K562 (cell line): ENCODE data around the gene CYP2W1. TPM values are rescaled to one million over a fixed set of nuclear protein-coding genes. Genes with fewer than 3 reads are reported as not detected.

ENCODE experiments used
- CREB1 ChIP-seq, 2 experiments: sonication (generic) in 1 of 2; formaldehyde crosslinking in 1 of 2; IDR thresholded peaks; 2 replicates each; pipeline versions ENCODE4 v1.6.1 to v1.8.0; 2012 to 2022; ENCODE audit warnings: inconsistent platforms in 1 of 2, mild to moderate bottlenecking in 1 of 2, missing genetic modification reagents in 1 of 2, moderate library complexity in 1 of 2
- CXXC5 ChIP-seq: fragments of 250-450 bp; sonication (Bioruptor Pico); IDR thresholded peaks from 2 replicates; pipeline ENCODE4 v1.8.0; 2022; ENCODE audit warnings: inconsistent platforms, mild to moderate bottlenecking, moderate library complexity
- DIDO1 ChIP-seq: fragments of 450-650 bp; IDR thresholded peaks from 2 replicates; pipeline ENCODE4 v1.6.1; 2016; ENCODE audit warnings: low read depth, missing biosample characterization, missing genetic modification characterization
- JUN ChIP-seq, 2 experiments: sonication (generic) in 1 of 2; formaldehyde crosslinking in 1 of 2; IDR thresholded peaks; 2 replicates each; pipeline versions ENCODE4 v1.6.1 to v1.8.0; 2012 to 2022; ENCODE audit warnings: borderline replicate concordance in 2 of 2, mild to moderate bottlenecking in 2 of 2, improper control_type of control experiment in 1 of 2, low read depth in 1 of 2, low read length in 1 of 2, missing genetic modification reagents in 1 of 2
- NCOA6 ChIP-seq: fragments of 450-650 bp; IDR thresholded peaks from 2 replicates; pipeline ENCODE4 v1.6.1; 2017; ENCODE audit warnings: mild to moderate bottlenecking
- NFIX ChIP-seq: fragments of 250-450 bp; sonication (Bioruptor Pico); IDR thresholded peaks from 2 replicates; pipeline ENCODE4 v1.4.0; 2020; ENCODE audit warnings: low read depth, mild to moderate bottlenecking, moderate library complexity
- NR4A1 ChIP-seq, 2 experiments: fragments of 250-450 bp in 1 of 2; fragments of 450-650 bp in 1 of 2; sonication (Bioruptor Pico) in 1 of 2; IDR thresholded peaks; 2 replicates each; pipeline versions ENCODE4 v1.4.0 to v1.6.1; 2016 to 2020; ENCODE audit warnings: mild to moderate bottlenecking in 2 of 2, missing compliant biosample characterization in 1 of 2, missing genetic modification characterization in 1 of 2, moderate library complexity in 1 of 2
- NUFIP1 ChIP-seq: fragments of 450-650 bp; IDR thresholded peaks from 2 replicates; pipeline ENCODE4 v1.6.1; 2018; ENCODE audit not compliant: partially characterized antibody
- POLR2B ChIP-seq: fragments of 450-650 bp; IDR thresholded peaks from 2 replicates; pipeline ENCODE4 v1.6.1; 2018; ENCODE audit warnings: low read depth; ENCODE audit not compliant: partially characterized antibody
- POLR2G ChIP-seq: fragments of 200-400 bp; formaldehyde crosslinking; IDR thresholded peaks from 2 replicates; pipeline ENCODE4 v1.6.1; 2017; ENCODE audit warnings: low read depth, mild to moderate bottlenecking, antibody characterized with exemption, low read length, moderate library complexity
- SAP30 ChIP-seq: fragments of 200-600 bp; sonication (generic); IDR thresholded peaks from 2 replicates; pipeline ENCODE4 v1.6.1; 2012; ENCODE audit warnings: borderline replicate concordance, low read depth, mild to moderate bottlenecking, moderate library complexity, low read length, control low read depth, inconsistent platforms; ENCODE audit not compliant: insufficient read depth, poor library complexity, severe bottlenecking
- SIN3A ChIP-seq, 2 experiments: fragments of 150-350 bp in 1 of 2; IDR thresholded peaks; 2 replicates each; pipeline ENCODE4 v1.6.1; 2011 to 2016; ENCODE audit warnings: borderline replicate concordance in 2 of 2, low read depth in 2 of 2, low read length in 2 of 2, mild to moderate bottlenecking in 2 of 2, moderate library complexity in 2 of 2; ENCODE audit not compliant: control insufficient read depth in 1 of 2
- ZBTB17 ChIP-seq: fragments of 450-650 bp; formaldehyde crosslinking; IDR thresholded peaks from 2 replicates; pipeline ENCODE4 v1.4.0; 2020; ENCODE audit warnings: mild to moderate bottlenecking
- ZNF830 ChIP-seq: fragments of 250-450 bp; sonication (Bioruptor Pico); IDR thresholded peaks from 2 replicates; pipeline ENCODE4 v1.5.0; 2021; ENCODE audit warnings: mild to moderate bottlenecking
- polyA plus RNA-seq, 8 experiments: library from polyadenylated mRNA; depleted of rRNA in 4 of 8; stranded (reverse) in 5 of 8; unstranded in 3 of 8; fragments of >200 nt; fragmentation: Nextera tagmentation in 2 of 8; fragmentation: Illumina TruSeq in 1 of 8; extraction: Ambion mirVana in 2 of 8; extraction: Trizol in 1 of 8; gene quantifications; 2 replicates each; pipeline versions ENCODE4 v1.2.1 to v1.2.3, GENCODE V29; 2011 to 2014; ENCODE audit warnings: inconsistent platforms in 1 of 8, missing spikeins in 1 of 8
- total RNA-seq, 7 experiments: library from RNA; depleted of rRNA in 6 of 7; stranded (reverse); fragments of >200 nt in 6 of 7; fragmentation: Illumina TruSeq in 2 of 7; extraction: Trizol in 2 of 7; gene quantifications; 2 replicates each; pipeline versions ENCODE4 v1.2.1 to v1.2.3, GENCODE V29; 2011 to 2021; ENCODE audit warnings: low replicate concordance in 1 of 7
- TF ChIP-seq, protein P1 (sequence below): sonication (generic); formaldehyde crosslinking; IDR thresholded peaks from 2 replicates; pipeline ENCODE4 v1.5.0; 2020; ENCODE audit warnings: missing genetic modification reagents
- TF ChIP-seq, protein P2 (sequence below): sonication (generic); formaldehyde crosslinking; IDR thresholded peaks from 2 replicates; pipeline ENCODE4 v1.8.0; 2022; ENCODE audit warnings: mild to moderate bottlenecking, missing genetic modification reagents
- TF ChIP-seq, protein P3 (sequence below): fragments of 450-650 bp; IDR thresholded peaks from 2 replicates; pipeline ENCODE4 v1.6.1; 2016; ENCODE audit warnings: antibody characterized with exemption
- TF ChIP-seq, protein P4 (sequence below): fragments of 150-350 bp; IDR thresholded peaks from 2 replicates; pipeline ENCODE4 v1.6.1; 2014; ENCODE audit warnings: low read depth, mild to moderate bottlenecking, low read length, borderline replicate concordance

CYP2W1 gene
- total and polyA plus RNA-seq, 9 of the 15 experiments (the other 6 are each of a cell fraction or from before 2014, with no cell fraction given), result not detected

DNA sequence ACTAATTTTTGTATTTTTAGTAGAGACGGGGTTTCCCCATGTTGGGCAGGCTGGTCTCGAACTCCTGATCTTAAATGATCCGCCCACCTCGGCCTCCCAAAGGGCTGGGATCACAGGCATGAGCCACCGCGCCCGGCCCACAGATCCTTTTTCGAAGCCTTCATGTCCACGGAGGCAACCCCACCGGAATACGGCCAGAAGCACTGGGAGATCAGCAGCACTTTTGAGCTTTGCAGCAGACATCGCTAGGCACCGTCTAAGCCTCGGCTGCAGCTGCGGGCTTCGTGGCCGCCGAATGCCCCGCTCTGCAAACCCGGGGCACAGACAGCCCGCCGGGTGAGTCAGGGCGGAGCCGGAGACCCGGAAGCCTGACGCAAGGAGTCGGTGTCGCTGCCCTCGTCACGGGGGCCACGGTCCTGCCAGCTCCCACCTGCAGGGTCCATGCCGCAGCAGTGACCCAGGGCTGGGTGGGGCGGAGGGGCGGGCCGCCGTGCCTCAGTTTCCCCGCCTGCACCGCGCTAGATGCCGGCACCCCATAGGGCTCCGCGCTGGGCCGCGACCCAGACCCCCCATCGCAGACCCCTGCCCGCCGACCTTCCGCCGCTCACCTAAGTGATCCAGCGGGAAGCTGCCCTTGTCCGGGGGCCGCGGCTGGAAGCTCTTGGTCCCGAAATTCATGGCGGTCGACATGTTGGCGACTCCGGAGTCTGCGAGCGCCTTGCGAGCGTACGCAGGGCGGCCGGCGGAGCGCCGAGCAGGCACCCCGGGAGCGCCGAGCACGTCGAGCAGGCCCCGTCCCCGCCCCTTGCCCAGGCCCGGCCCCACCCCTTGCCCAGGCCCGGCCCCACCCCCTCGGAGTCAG lies 7.9 kb upstream of the CYP2W1 start, which contains the start of gene COX19 (continued):
- TF ChIP-seq, protein P1, sequence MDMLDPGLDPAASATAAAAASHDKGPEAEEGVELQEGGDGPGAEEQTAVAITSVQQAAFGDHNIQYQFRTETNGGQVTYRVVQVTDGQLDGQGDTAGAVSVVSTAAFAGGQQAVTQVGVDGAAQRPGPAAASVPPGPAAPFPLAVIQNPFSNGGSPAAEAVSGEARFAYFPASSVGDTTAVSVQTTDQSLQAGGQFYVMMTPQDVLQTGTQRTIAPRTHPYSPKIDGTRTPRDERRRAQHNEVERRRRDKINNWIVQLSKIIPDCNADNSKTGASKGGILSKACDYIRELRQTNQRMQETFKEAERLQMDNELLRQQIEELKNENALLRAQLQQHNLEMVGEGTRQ (CRISPR knock-in tag), result 0 out of 2 replicates have a peak, but pooled peaks have one; percentile 1
- TF ChIP-seq NUFIP1 (no peak), NFIX (CRISPR knock-in tag) (no peak), CREB1 (IDR thresholded peaks at IDR 0.05) (no peak; the same call in 1 of the 2 replicates), CREB1 (CRISPR knock-in tag; IDR thresholded peaks at IDR 0.05) (peak; percentile 72), POLR2B (peak; percentile 91), SAP30 (peak; percentile 75), DIDO1 (peak; percentile 74), ZNF830 (peak; percentile 90; the same call in 1 of the 2 replicates), SIN3A (IDR thresholded peaks at IDR 0.05; ENCODE audit: borderline replicate concordance in 2 of 2, control insufficient read depth in 1 of 2, low read depth in 2 of 2, low read length in 2 of 2) (peak in 1 of 2 experiments; percentile 85; a peak in 2 of 4 replicates), POLR2G (peak; percentile 95), NR4A1 (CRISPR knock-in tag; IDR thresholded peaks at IDR 0.05) (no peak), NR4A1 (tag; IDR thresholded peaks at IDR 0.05) (no peak), CXXC5 (CRISPR knock-in tag) (peak; percentile 86), ZBTB17 (CRISPR knock-in tag) (peak; percentile 100), JUN (IDR thresholded peaks at IDR 0.05; ENCODE audit: borderline replicate concordance, low read depth, low read length) (peak; percentile 30; the same call in 1 of the 2 replicates), JUN (CRISPR knock-in tag; IDR thresholded peaks at IDR 0.05; ENCODE audit: borderline replicate concordance) (peak; percentile 77; the same call in 1 of the 2 replicates), NCOA6 (peak; percentile 87)
- TF ChIP-seq, protein P2, sequence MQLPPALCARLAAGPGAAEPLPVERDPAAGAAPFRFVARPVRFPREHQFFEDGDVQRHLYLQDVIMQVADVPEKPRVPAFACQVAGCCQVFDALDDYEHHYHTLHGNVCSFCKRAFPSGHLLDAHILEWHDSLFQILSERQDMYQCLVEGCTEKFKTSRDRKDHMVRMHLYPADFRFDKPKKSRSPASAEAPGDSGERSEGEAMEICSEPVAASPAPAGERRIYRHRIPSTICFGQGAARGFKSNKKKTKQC (CRISPR knock-in tag), result peak; percentile 90
- TF ChIP-seq, protein P3, sequence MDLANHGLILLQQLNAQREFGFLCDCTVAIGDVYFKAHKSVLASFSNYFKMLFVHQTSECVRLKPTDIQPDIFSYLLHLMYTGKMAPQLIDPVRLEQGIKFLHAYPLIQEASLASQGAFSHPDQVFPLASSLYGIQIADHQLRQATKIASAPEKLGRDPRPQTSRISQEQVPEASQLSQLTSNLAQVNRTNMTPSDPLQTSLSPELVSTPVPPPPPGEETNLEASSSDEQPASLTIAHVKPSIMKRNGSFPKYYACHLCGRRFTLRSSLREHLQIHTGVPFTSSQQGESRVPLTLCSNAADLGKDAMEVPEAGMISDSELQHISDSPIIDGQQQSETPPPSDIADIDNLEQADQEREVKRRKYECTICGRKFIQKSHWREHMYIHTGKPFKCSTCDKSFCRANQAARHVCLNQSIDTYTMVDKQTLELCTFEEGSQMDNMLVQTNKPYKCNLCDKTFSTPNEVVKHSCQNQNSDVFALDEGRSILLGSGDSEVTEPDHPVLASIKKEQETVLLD, result peak; percentile 94
- TF ChIP-seq, protein P4, sequence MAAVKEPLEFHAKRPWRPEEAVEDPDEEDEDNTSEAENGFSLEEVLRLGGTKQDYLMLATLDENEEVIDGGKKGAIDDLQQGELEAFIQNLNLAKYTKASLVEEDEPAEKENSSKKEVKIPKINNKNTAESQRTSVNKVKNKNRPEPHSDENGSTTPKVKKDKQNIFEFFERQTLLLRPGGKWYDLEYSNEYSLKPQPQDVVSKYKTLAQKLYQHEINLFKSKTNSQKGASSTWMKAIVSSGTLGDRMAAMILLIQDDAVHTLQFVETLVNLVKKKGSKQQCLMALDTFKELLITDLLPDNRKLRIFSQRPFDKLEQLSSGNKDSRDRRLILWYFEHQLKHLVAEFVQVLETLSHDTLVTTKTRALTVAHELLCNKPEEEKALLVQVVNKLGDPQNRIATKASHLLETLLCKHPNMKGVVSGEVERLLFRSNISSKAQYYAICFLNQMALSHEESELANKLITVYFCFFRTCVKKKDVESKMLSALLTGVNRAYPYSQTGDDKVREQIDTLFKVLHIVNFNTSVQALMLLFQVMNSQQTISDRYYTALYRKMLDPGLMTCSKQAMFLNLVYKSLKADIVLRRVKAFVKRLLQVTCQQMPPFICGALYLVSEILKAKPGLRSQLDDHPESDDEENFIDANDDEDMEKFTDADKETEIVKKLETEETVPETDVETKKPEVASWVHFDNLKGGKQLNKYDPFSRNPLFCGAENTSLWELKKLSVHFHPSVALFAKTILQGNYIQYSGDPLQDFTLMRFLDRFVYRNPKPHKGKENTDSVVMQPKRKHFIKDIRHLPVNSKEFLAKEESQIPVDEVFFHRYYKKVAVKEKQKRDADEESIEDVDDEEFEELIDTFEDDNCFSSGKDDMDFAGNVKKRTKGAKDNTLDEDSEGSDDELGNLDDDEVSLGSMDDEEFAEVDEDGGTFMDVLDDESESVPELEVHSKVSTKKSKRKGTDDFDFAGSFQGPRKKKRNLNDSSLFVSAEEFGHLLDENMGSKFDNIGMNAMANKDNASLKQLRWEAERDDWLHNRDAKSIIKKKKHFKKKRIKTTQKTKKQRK, result no peak
